HL-60/S4 treated with retinoic acid at 250 ng/mL for 4 days and 3 days (cell line): ENCODE measurements around the gene PKDCC.
"Not testable (repeated sequence)": the region's sequence is repeated elsewhere in the genome, so short reads cannot be mapped to it uniquely, and the experiment has no call there.

ENCODE experiments used
- in situ Hi-C: fragments of 300-500 bp; cut with MboI; formaldehyde crosslinking; loops from 2 replicates; pipeline ENCODE4 v1.7.0; 2022; ENCODE audit warnings: low sequenced_read_pairs

PKDCC gene

GRCh38 chr2:42030200-42030759 lies 17.5 kb upstream of the PKDCC start:
- in situ Hi-C loops: no loop called here

GRCh38 chr2:42030829-42031228 lies 17.0 kb upstream of the PKDCC start:
- in situ Hi-C loops: no loop called here

GRCh38 chr2:42031281-42032223 lies 16.3 kb upstream of the PKDCC start:
- in situ Hi-C loops: no loop called here

GRCh38 chr2:42032224-42032620 lies 15.6 kb upstream of the PKDCC start:
- in situ Hi-C loops: no loop called here

GRCh38 chr2:42032745-42033144 lies 15.1 kb upstream of the PKDCC start:
- in situ Hi-C loops: no loop called here

GRCh38 chr2:42034096-42034495 lies 13.7 kb upstream of the PKDCC start:
- in situ Hi-C loops: not testable (repeated sequence)

GRCh38 chr2:42035241-42035640 lies 12.6 kb upstream of the PKDCC start:
- in situ Hi-C loops: no loop called here

- in situ Hi-C loops: no loop called here
Measured at GRCh38 chr2:42036413-42036812, 11.4 kb upstream of the PKDCC start.

- in situ Hi-C loops: no loop called here
Measured at GRCh38 chr2:42036940-42037339, 10.9 kb upstream of the PKDCC start.

- in situ Hi-C loops: no loop called here
Measured at GRCh38 chr2:42040643-42041278, 7.1 kb upstream of the PKDCC start.

- in situ Hi-C loops: no loop called here
Measured at GRCh38 chr2:42041377-42042127, 6.3 kb upstream of the PKDCC start.

- in situ Hi-C loops: no loop called here
Measured at GRCh38 chr2:42042631-42043355, 5.0 kb upstream of the PKDCC start.

- in situ Hi-C loops: no loop called here
Measured at GRCh38 chr2:42043789-42044394, 3.9 kb upstream of the PKDCC start.

GRCh38 chr2:42044939-42045338 lies 2.9 kb upstream of the PKDCC start:
- in situ Hi-C loops: no loop called here

GRCh38 chr2:42045352-42045751 lies 2.5 kb upstream of the PKDCC start:
- in situ Hi-C loops: no loop called here

GRCh38 chr2:42045848-42046748 lies 1.7 kb upstream of the PKDCC start:
- in situ Hi-C loops: no loop called here

GRCh38 chr2:42046819-42047487 lies 868 bp upstream of the PKDCC start:
- in situ Hi-C loops: no loop called here
